HG03045 (cell line): ENCODE measurements around the gene NEMP1.
"Not testable (repeated sequence)": the region's sequence is repeated elsewhere in the genome, so short reads cannot be mapped to it uniquely, and the experiment has no call there.

ENCODE experiments used
- ATAC-seq: cut with Tn5 transposase; IDR thresholded peaks from one replicate; pipeline ENCODE4 v1.9.1; 2021; ENCODE audit warnings: mild to moderate bottlenecking, moderate library complexity; ENCODE audit not compliant: unreplicated experiment

NEMP1 gene

DNA sequence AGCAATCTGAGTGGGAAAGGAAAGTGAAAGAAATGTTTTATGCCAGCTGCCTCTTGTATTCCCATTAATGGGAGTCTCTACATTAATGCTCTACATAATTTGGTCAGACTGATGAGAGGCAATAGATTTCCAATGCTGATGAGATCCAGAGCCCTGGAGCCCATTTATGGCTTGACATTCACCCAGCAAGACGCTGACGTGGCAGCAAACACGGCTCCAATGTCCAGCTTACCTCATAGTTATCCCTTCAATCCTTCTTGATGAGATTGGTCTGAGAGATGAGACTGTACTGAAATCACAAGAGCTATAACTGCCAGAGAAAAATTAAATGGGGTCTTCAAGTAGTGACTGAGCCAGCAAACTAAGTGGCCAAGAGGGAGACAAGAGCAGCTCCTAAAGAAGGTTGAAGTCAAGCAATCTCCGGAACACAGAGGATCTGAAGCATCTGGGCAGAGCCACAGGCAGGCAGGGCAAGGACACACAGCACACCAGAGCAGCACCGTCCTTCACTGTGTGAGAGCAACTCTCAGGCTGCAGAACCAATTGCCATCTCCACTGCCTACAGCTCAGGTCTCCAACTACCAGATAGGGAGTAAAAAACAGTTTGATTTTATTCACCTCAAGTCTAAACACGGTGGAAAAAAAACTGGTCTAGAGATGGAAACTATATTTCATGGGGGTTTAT, 21.4 kb downstream of the NEMP1 start:
- no peak for ATAC-seq

- no peak for ATAC-seq
Measured at GRCh38 chr12:57055824-57056223, 22.8 kb downstream of the NEMP1 start.

DNA sequence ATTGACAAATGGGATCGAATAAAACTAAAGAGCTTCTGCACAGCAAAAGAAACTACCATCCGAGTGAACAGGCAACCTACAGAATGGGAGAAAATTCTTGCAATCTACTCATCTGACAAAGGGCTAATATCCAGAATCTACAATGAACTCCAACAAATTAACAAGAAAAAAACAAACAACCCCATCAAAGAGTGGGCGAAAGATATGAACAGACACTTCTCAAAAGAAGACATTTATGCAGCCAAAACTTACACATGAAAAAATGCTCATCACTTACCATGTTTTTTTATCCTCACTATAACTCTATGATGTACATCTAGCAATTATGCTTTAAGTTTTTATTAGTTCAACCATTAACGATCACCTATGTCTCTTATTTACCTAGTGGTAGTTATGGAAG, 24.7 kb downstream of the NEMP1 start:
- not testable (repeated sequence) for ATAC-seq

DNA sequence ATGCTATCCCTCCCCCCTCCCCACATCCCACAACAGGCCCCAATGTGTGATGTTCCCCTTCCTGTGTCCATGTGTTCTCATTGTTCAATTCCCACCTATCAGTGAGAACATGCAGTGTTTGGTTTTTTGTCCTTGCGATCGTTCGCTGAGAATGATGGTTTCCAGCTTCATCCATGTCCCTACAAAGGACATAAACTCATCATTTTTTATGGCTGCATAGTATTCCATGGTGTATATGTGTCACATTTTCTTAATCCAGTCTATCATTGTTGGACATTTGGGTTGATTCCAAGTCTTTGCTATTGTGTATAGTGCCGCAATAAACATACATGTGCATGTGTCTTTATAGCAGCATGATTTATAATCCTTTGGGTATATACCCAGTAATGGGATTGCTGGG, 25.4 kb downstream of the NEMP1 start:
- not testable (repeated sequence) for ATAC-seq

- no peak for ATAC-seq
Measured at GRCh38 chr12:57051011-57051410, 27.6 kb downstream of the NEMP1 start.

- ATAC-seq = no peak
Measured at GRCh38 chr12:57049890-57050289, 28.7 kb downstream of the NEMP1 start, which contains the start of gene MYO1A. Gene MYO1A, minus strand, starts transcription at chr12:57050129. Its CDS starts 1,806 bp downstream, at chr12:57048323.

GRCh38 chr12:57049119-57049446, 29.5 kb downstream of the NEMP1 start:
- ATAC-seq = no peak

- no peak for ATAC-seq
Measured at GRCh38 chr12:57048423-57049118, 30.0 kb downstream of the NEMP1 start.

GRCh38 chr12:57047981-57048380, 30.6 kb downstream of the NEMP1 start:
- no peak for ATAC-seq

DNA sequence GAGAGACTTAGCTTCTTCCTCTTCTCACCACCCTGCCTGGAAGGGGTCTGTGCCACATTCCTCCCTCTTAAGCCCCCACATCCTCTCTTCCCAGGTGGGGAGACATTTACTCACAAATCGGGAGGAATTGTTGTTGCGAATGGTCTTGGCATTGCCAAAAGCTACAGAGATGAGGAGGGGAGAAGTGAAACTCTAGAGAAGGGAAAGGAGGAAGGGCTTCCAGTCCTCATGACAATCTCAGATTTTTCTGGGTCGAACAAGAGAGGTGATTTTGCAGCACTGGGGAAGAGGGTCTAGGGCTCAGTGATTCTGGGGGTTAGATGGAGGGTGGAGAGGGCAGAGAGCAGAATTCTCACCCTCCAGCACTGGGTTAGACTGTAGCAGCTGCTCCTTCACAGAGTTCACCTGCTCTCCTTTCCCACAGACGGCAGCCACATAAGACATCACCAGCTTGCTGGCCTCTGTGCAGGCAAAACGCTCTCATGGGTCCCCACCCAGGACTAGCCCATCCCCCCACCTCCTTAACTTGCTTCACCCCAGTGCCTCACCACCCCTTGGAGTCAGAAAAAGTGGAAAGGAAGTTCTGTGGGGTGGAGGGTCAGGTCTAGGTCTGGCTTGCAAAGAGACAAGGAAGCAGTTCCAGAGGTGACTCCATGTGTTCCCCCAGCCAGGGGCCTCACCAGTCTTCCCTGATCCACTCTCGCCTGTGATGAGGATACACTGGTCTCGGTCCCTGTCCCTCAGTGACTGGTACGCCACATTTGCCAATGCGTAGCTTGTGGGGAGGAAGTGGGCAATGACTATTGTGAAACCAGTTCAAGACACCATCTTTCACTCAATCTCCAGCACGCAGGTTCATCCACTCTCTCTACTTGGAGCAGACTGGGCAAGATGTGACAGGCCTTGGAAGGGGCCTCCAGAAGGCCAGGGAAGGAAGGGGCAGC, 31.4 kb downstream of the NEMP1 start:
- no peak for ATAC-seq

DNA sequence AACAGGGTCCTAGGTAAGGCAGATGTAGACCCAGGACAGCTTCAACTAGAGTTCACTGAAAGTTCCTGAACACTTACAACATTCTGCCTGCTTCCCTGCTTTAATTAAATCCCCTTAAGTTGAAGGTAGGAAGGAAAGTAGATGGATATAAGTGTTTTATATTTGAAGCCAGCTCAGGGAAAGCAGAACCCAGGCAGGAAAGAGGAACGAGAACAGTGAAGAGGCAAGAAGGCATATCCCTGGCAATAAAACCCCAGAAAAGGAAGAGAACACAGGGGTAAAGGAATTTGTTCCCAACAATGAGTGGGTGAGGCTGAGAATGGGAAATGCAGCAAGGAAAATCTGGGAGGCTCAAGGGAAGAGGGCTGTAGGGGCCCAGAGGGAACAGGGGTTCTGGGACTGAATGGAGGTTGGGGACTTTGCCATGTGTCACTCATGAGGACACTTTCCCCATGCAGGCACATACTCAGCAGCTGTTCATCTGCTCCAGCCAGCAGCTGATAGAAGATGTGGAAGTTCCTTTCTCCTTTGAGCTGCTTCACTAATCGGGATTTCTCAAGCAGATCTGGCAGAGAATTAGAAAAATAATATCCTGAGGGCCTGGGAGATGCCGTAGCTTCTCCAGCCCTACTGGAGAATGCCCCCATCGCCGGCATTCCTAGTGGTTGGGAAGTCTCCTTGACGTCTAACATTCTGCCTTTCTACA, 32.4 kb downstream of the NEMP1 start:
- no peak for ATAC-seq

DNA sequence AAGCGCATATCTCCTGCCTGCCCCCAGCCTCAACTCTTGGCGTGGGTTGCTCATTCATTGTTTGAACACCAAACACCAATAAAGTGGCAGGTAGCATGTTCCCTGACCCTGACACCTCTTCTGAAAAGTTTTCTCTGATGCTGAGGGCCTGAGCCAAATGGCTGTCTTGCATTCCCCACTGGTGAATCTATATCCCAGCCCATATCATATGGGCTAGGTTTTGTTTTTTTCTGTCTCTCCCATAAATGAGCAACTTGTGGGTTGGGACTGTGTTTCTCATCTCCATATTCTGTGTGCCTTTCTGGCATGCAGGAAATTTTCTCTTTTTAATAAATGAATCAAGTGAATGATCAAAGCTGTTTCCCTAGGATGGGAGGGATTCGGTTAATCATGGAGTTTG, 33.7 kb downstream of the NEMP1 start:
- ATAC-seq = no peak

DNA sequence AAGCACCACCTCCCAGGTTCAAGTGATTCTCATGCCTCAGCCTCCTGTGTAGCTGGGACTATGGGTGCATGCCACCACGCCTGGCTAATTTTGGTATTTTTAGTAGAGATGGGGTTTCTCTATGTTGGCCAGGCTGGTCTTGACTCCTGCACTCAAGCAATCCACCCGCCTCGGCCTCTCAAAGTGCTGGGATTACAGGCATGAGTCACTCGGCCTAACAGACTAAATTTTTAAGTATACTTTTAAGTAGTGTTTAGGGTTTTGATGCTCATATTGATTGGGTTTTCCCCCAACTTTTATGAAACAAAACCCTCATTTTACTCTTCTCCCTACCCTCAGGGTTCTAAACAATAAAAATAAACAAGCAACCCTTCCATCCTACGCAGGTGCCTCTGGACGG, 34.1 kb downstream of the NEMP1 start:
- ATAC-seq = no peak

DNA sequence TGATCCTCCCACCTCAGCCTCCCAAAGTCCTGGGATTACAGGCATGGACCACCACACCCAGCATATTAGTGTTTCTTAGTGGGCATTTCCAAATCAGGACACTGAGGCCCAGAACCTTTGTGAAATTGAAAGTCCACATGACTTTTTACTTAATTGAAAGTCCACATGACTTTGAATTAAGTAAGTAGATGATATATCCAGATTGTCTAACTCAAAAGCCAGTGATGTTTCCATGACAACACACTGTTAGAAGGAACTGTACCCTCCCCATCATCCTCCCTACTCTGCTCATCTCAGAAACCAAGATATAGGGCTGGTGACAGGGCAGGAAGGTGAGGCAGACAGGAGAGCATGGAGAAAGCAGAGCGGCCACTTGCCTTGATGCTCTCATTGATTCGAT, 35.9 kb downstream of the NEMP1 start:
- ATAC-seq = no peak

GRCh38 chr12:57040750-57041149, 37.8 kb downstream of the NEMP1 start:
- no peak for ATAC-seq

- no peak for ATAC-seq
Measured at GRCh38 chr12:57040211-57040610, 38.4 kb downstream of the NEMP1 start.

GRCh38 chr12:57039016-57039798, 39.4 kb downstream of the NEMP1 start:
- no peak for ATAC-seq

GRCh38 chr12:57037264-57037663, 41.3 kb downstream of the NEMP1 start:
- no peak for ATAC-seq

- ATAC-seq = no peak
Measured at GRCh38 chr12:57033431-57033830, 45.2 kb downstream of the NEMP1 start.

DNA sequence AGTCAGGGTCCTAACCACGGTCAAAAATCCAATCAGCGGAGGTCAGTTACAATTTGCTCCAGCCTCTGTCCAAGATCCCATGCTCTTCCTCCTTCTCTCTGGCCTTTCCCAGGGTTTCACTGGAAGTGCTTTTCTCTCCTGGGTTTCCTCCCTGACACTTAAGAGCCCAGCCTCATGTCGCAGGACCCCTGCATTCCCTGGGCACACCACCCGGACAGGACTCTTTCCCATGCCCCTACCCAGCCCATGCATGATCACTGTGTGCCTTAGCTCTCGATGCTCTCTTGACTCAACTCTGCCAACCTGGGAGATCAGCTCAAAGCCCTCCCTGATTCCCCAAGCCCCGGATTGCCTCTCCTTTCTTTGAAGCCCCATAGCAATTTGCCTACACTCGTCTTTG, 46.8 kb downstream of the NEMP1 start:
- no peak for ATAC-seq
